HK-2 (cell line): ENCODE measurements around the gene MACF1.
"Not testable (repeated sequence)": the region's sequence is repeated elsewhere in the genome, so short reads cannot be mapped to it uniquely, and the experiment has no call there.

Experiments
- DNase-seq: peaks from one replicate; pipeline ENCODE4 v3.0.0-alpha.2; 2018; ENCODE audit not compliant: unreplicated experiment

MACF1 gene

GRCh38 chr1:39181311-39181710 is 23.2 kb upstream of the MACF1 start:
- DNase-seq: no peak

DNA sequence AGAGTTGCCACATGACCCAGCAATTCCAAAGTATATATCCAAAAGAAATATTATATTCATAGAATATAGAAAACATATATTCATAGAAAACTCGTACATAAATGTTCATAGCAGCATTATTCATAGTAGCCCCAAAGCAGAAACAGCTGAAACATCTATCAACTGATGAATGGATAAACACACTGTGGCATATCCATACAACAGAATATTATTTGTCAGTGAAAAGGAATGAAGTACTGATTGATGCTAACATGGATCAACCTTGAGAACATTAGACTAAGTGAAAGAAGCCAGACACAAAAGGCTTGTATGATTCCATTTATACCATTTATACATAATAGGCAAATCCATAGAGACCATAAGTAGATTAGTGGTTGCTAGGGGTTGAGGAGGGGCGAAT is 21.7 kb upstream of the MACF1 start:
- DNase-seq: no peak

- DNase-seq: peak; percentile 82
These were observed 20.8 kb upstream of the MACF1 start for GRCh38 chr1:39183503-39184353.

- no peak for DNase-seq
These were observed 20.1 kb upstream of the MACF1 start for GRCh38 chr1:39184354-39184818.

DNA sequence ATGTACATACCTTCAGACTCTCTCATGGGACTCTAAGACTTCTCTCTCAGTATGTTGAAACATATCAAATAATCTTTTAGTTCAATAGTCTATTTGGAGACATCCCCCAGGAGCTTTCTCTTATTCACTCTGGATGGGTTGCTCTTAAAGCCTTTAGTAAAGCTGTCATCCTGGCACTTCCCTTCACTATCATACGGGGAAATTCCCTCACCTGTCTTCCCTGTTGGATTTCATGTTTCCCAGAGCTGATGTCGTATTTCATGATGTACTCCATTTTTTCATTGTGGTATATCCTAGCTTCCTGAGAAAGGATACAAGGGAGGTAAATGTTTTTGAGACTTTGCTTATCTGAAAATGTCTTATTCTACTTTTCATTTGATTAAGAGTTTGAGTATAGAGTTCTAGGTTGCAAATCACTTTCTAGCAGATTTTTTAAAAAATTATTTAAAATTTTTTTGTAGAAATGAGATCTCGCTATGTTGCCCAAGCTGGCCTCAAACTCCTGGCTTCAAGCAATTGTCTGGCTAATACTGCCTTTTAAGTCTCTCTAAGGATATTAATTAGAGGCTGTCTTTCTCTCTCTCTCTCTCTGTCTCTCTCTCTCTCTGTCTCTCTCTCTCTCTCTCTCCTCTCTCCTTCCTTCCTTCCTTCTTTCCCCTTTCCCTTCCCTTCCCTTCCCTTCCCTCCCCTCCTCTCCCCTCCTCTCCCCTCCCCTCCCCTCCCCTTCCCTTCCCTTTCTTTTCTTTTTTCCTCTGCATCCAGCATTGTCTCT is 17.0 kb upstream of the MACF1 start:
- DNase-seq: no peak

- no peak for DNase-seq
These were observed 14.9 kb upstream of the MACF1 start for GRCh38 chr1:39189592-39190041.

GRCh38 chr1:39190096-39190495 is 14.4 kb upstream of the MACF1 start:
- no peak for DNase-seq

DNA sequence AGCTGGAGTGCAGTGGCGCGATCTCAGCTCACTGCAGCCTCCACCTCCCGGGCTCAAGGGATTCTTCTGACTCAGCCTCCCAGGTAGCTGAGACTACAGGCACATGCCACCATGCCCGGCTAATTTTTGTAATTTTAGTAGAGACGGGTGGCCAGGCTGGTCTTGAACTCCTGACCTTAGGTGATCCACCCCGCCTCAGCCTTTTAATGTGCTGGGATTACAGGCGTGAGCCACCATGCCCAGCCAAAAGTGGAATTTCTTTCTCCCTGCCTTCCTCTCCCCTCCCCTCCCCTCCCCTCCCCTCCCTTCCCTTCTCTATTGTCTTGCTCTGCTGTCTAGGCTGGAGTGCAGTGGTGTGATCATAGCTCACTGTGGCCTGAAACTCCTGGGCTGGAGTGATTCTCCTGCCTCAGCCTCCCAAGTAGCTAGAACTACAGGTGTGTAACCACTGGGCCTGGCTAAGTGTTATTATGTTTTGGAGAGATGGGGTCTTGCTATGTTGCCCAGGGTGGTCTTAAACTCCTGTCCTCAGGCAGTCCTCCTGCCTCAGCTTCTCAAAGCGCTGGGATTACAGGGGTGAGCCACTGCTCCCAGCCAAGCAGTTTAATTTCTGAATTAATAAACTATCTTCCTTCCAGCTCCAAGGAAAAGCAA is 10.0 kb upstream of the MACF1 start:
- DNase-seq: no peak

DNA sequence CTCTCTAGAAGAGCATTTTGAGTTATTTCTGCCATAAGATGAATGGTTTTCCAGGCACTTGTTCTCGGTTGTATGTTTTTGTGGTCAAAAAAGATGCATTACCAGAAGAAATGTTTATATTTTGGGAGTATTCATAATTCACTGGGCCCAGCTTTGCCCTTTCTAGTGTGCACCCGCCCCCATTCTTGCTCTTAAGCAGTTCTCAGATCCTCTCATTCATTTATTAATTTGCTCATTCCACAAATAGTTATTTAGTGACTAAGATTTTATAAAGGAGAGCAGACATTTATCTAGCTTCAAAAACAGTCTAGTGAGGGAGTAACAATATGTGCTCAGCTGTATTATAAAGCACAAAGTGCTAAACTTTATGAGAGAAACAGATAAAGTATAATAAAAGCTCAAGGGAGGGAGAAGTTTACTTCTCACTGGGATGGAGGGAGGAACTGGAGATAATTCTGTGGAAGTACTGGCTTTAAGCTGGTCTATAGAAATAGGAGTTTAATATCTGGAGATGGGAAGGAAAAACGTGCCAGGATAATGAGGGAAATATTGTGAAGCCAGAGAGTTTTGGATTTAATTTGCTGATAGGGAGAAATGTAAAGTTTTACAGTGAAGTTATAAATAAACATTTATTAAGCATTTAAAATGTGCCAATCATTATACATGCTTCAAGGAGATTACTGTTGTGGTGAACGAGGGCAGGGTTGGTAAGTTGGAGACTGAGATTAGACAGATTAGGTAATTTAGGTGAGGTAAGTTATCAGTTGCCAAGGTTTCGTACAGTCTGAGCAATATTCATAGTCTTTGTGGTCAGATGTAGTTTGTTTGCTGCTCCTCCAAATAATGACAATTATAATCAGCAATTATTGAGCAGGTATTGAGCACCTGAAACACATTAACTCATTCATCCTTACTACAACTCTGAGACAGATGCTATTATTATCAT is 9.1 kb upstream of the MACF1 start:
- no peak for DNase-seq

DNA sequence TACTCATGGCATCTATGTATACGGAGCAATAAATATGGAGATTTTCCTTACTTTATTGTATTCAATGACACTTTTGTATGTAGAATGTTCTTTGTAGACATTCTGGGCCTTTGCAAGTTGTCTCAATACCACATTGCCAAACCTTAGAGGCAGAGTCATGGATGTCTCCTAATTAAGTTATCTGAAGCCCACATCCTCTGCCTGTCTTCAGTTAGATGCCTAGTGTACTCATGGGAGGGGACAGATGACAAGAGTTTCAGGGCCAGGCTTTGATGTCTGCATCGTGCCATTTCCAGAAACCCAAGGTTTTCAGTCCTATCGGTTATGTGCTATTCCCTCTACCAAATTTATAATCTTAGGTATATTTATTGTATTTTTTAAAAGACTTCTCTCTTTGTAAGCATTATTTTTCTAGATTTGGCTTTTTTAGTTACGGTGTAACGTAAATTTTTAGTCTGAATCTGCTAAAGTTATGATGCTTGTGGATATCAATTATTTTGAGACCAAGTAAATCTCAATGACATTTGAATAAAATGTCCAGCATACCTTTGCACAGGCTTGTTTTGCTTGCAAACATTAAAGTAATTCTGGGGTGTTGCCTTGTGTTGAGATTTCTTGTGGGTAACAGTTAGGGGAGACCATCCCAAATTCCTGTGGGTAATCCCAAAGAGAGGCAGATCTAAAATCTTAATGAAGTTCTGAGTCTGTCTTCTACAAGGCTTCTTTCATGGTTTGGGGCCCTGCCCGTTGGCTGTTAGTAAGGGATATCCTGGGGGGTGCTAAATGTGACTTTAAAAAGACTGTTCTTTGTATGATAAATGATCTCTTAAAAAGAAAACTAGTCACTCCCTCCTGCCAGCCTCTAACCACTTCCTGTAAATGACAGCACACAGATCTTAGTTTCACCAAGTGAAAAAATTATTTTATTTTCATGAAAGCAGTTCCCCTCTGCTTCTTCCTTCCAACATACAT is 8.0 kb upstream of the MACF1 start:
- DNase-seq: no peak

DNA sequence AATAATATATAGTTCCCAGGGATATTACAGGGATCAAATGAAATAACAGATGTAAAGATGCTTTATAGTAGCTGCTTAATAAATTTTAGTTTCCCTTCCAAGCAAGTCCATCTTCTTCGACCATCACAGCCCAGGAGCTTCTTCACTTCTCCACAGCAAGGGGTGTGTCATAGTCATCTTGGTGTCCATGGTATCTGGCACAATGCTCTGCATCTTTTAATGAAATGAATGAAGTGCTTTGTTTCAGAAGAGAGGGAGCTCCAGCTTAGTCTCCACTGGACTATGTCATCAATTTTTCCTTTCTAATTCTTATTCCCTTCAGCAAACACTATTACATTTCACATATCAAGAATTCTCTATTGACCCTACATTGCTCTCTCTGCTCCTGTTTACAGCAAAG is 4.9 kb upstream of the MACF1 start:
- DNase-seq: no peak

GRCh38 chr1:39205102-39205780 is 746 bp downstream of the MACF1 start:
- DNase-seq: peak; percentile 46

GRCh38 chr1:39205781-39206464 is 1.4 kb downstream of the MACF1 start:
- no peak for DNase-seq

DNA sequence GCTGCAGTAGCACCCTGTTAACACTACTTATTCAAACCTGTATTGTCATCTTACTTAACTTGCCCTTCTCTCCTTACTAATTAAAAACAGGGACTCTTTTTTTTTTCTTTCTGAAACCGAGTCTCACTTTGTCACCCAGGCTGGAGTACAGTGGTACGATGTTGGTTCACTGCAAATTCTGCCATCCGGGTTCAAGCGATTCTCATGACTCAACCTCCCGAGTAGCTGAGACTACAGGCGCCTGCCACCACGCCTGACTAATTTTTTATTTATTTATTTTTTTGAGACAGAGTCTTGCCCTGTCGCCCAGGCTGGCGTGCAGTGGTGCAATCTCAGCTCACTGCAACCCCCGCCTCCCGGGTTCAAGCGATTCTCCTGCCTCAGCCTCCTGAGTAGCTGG is 3.9 kb downstream of the MACF1 start:
- DNase-seq: not testable (repeated sequence)

- DNase-seq: no peak
These were observed 6.2 kb downstream of the MACF1 start for GRCh38 chr1:39210649-39211048.

- no peak for DNase-seq
These were observed 8.0 kb downstream of the MACF1 start for GRCh38 chr1:39212499-39212898.

DNA sequence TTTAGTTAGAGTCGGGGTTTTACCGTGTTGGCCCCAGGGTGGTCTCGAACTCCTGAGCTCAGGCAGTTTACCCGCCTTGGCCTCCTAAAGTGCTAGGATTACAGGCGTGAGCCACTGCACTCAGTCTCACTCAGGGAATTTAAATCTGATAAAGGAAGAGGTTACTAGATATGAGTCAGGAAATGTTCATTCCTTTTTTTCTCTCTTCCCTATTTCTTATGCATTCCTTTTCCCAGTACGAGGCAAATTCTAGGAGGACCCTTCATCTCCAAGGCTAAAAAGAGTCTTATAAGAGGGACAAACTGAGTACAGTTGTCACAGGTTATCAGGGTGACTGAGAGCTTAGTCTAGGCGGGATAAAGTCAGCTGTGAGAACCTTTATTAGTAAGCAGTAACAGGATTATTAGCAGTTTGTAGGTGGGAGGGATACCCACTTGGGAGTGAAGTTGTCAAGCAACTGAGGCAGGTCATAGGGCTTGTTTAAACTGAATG is 9.1 kb downstream of the MACF1 start:
- DNase-seq: no peak

- no peak for DNase-seq
These were observed 9.7 kb downstream of the MACF1 start for GRCh38 chr1:39214021-39214713.
